HepG2 (cell line): ENCODE measurements around the gene ABHD4. TPM values are rescaled to one million over a fixed set of nuclear protein-coding genes. Genes with fewer than 3 reads are reported as not detected.

ENCODE experiments used
- CBFB ChIP-seq: sonication (generic); formaldehyde crosslinking; IDR thresholded peaks from 2 replicates; pipeline ENCODE4 v1.4.0; 2020; ENCODE audit warnings: missing genetic modification reagents
- CTCF ChIP-seq: sonication (generic); formaldehyde crosslinking; IDR thresholded peaks from 2 replicates; pipeline ENCODE4 v1.5.0; 2020; ENCODE audit warnings: mild to moderate bottlenecking, missing genetic modification reagents, moderate library complexity
- E2F5 ChIP-seq: sonication (generic); formaldehyde crosslinking; conservative IDR thresholded peaks from 2 replicates; pipeline ENCODE4 v1.4.0; 2020; ENCODE audit warnings: missing genetic modification reagents
- FOSL2 ChIP-seq: sonication (generic); formaldehyde crosslinking; IDR thresholded peaks from 2 replicates; pipeline ENCODE4 v1.4.0; 2020; ENCODE audit warnings: missing genetic modification reagents
- HMGXB4 ChIP-seq, 2 experiments: sonication (generic) in 1 of 2; formaldehyde crosslinking in 1 of 2; IDR thresholded peaks; 2 replicates each; pipeline versions ENCODE4 v1.4.0 to v1.6.1; 2018 to 2020; ENCODE audit warnings: missing genetic modification reagents in 2 of 2, borderline replicate concordance in 1 of 2, low read depth in 1 of 2, mild to moderate bottlenecking in 1 of 2, missing biosample characterization in 1 of 2
- MAX ChIP-seq: IDR thresholded peaks from 2 replicates; pipeline ENCODE4 v1.6.1; 2012; ENCODE audit warnings: inconsistent platforms
- MYPOP ChIP-seq: sonication (generic); formaldehyde crosslinking; IDR thresholded peaks from 2 replicates; pipeline ENCODE4 v1.8.1; 2023; ENCODE audit warnings: mild to moderate bottlenecking, moderate library complexity, missing genetic modification reagents
- NFKB2 ChIP-seq: sonication (generic); formaldehyde crosslinking; IDR thresholded peaks from 2 replicates; pipeline ENCODE4 v1.4.0; 2020; ENCODE audit warnings: missing genetic modification reagents, borderline replicate concordance
- PREB ChIP-seq: sonication (generic); formaldehyde crosslinking; IDR thresholded peaks from 2 replicates; pipeline ENCODE4 v1.4.0; 2020; ENCODE audit warnings: missing genetic modification reagents
- SMYD3 ChIP-seq: sonication (generic); formaldehyde crosslinking; IDR thresholded peaks from 2 replicates; pipeline ENCODE4 v1.8.1; 2023; ENCODE audit warnings: mild to moderate bottlenecking, missing genetic modification reagents
- TEAD2 ChIP-seq: sonication (generic); formaldehyde crosslinking; IDR thresholded peaks from 2 replicates; pipeline ENCODE4 v1.9.0; 2021; ENCODE audit warnings: missing genetic modification reagents
- THAP11 ChIP-seq: IDR thresholded peaks from 2 replicates; pipeline ENCODE4 v1.6.1; 2016; ENCODE audit warnings: missing biosample characterization, missing genetic modification reagents
- ZFP36 ChIP-seq: fragments of 150-350 bp; IDR thresholded peaks from 2 replicates; pipeline ENCODE4 v1.6.1; 2018; ENCODE audit warnings: borderline replicate concordance, low read length, low read depth; ENCODE audit not compliant: partially characterized antibody
- ZNF10 ChIP-seq: sonication (generic); formaldehyde crosslinking; IDR thresholded peaks from 2 replicates; pipeline ENCODE4 v1.4.0; 2020; ENCODE audit warnings: mild to moderate bottlenecking, low read depth, missing genetic modification reagents, borderline replicate concordance
- ZNF18 ChIP-seq: sonication (generic); formaldehyde crosslinking; IDR thresholded peaks from 2 replicates; pipeline ENCODE4 v1.8.0; 2022; ENCODE audit warnings: mild to moderate bottlenecking, missing genetic modification reagents; ENCODE audit not compliant: insufficient replicate concordance
- ZNF251 ChIP-seq: sonication (generic); formaldehyde crosslinking; IDR thresholded peaks from 2 replicates; pipeline ENCODE4 v1.9.0; 2021; ENCODE audit warnings: mild to moderate bottlenecking, missing genetic modification reagents
- ZNF430 ChIP-seq: sonication (generic); formaldehyde crosslinking; IDR thresholded peaks from 2 replicates; pipeline ENCODE4 v1.9.0; 2021; ENCODE audit warnings: mild to moderate bottlenecking, missing genetic modification reagents
- ZNF724P ChIP-seq: sonication (generic); formaldehyde crosslinking; IDR thresholded peaks from 2 replicates; pipeline ENCODE4 v1.8.0; 2022; ENCODE audit warnings: missing genetic modification reagents, borderline replicate concordance
- ZSCAN31 ChIP-seq: sonication (generic); formaldehyde crosslinking; IDR thresholded peaks from 2 replicates; pipeline ENCODE4 v1.5.0; 2020; ENCODE audit warnings: low read depth, mild to moderate bottlenecking, missing genetic modification reagents
- ZSCAN9 ChIP-seq: IDR thresholded peaks from 2 replicates; pipeline ENCODE4 v1.6.1; 2016; ENCODE audit warnings: borderline replicate concordance
- polyA plus RNA-seq, 8 experiments: library from polyadenylated mRNA; depleted of rRNA in 3 of 8; stranded (reverse) in 7 of 8; unstranded in 1 of 8; fragments of >200 nt; fragmentation: Illumina TruSeq in 4 of 8; extraction: Trizol in 4 of 8; gene quantifications; 2 replicates each; pipeline versions ENCODE4 v1.2.1 to v1.2.3, GENCODE V29; 2011 to 2016; ENCODE audit warnings: low read depth in 4 of 8, missing spikeins in 1 of 8, mixed read lengths in 1 of 8; ENCODE audit not compliant: insufficient read depth in 1 of 8
- total RNA-seq, 5 experiments: library from RNA; depleted of rRNA; stranded (reverse); fragments of >200 nt; fragmentation: Illumina TruSeq; extraction: Trizol; gene quantifications; 2 replicates each; pipeline ENCODE4 v1.2.3, GENCODE V29; 2016; ENCODE audit warnings: low read depth in 1 of 5

ABHD4 gene
- total and polyA plus RNA-seq, 2 of the 13 experiments (the other 11 are each of a cell fraction or from before 2014, with no cell fraction given) = 16.1 to 47.5 TPM

- TF ChIP-seq PREB (CRISPR knock-in tag) (no peak), ZNF18 (CRISPR knock-in tag) (no peak), MAX (peak; percentile 59; the same call in 1 of the 2 replicates), ZNF251 (CRISPR knock-in tag) (no peak), ZNF430 (CRISPR knock-in tag) (0 out of 2 replicates have a peak, but pooled peaks have one; percentile 71), TEAD2 (CRISPR knock-in tag) (peak; percentile 90; the same call in 1 of the 2 replicates), ZFP36 (peak; percentile 2), SMYD3 (CRISPR knock-in tag) (no peak), E2F5 (CRISPR knock-in tag) (no peak; the same call in 1 of the 2 replicates), CBFB (CRISPR knock-in tag) (0 out of 2 replicates have a peak, but pooled peaks have one; percentile 19), HMGXB4 (CRISPR knock-in tag; IDR thresholded peaks at IDR 0.05; ENCODE audit: borderline replicate concordance in 1 of 2, low read depth in 1 of 2) (peak; percentile 98 to 99), THAP11 (no peak; the same call in 1 of the 2 replicates), MYPOP (0 out of 2 replicates have a peak, but pooled peaks have one; percentile 68), ZSCAN9 (0 out of 2 replicates have a peak, but pooled peaks have one; percentile 74), ZNF724P (peak; percentile 63; the same call in 1 of the 2 replicates), NFKB2 (peak; percentile 90; the same call in 1 of the 2 replicates), ZSCAN31 (CRISPR knock-in tag) (peak; percentile 89; the same call in 1 of the 2 replicates), FOSL2 (no peak), CTCF (CRISPR knock-in tag) (peak; percentile 98), ZNF10 (no peak)
Observed at GRCh38 chr14:22556990-22557623, 41.0 kb upstream of the ABHD4 start (continued).
